Immature natural killer cell (primary cell): Measurements from ENCODE around the gene PAFAH2. TPM values are rescaled to one million over a fixed set of nuclear protein-coding genes. Genes with fewer than 3 reads are reported as not detected.

Experiments used
- DNase-seq, 3 donors: peaks; one replicate each; pipeline ENCODE4 v3.0.0; 2022; ENCODE audit warnings: mixed read lengths in 1 of 3
- H3K27ac Mint-ChIP-seq, 6 donors: one replicate each; pipeline ENCODE4 v1.8.0; 2020; ENCODE audit warnings: mixed read lengths in 6 of 6, mild to moderate bottlenecking in 5 of 6, inconsistent platforms in 4 of 6, moderate library complexity in 3 of 6
- H3K27me3 Mint-ChIP-seq, 3 donors: one replicate each; pipeline ENCODE4 v1.8.0; 2020 to 2021; ENCODE audit warnings: low read depth in 3 of 3, mild to moderate bottlenecking in 3 of 3, mixed read lengths in 3 of 3, moderate library complexity in 3 of 3, inconsistent platforms in 1 of 3
- H3K36me3 Mint-ChIP-seq, 3 donors: one replicate each; pipeline ENCODE4 v1.8.0; 2020; ENCODE audit warnings: mixed read lengths in 3 of 3, inconsistent platforms in 2 of 3, mild to moderate bottlenecking in 2 of 3
- H3K4me1 Mint-ChIP-seq, 2 donors: one replicate each; pipeline ENCODE4 v1.8.0; 2020; ENCODE audit warnings: inconsistent platforms in 2 of 2, mild to moderate bottlenecking in 2 of 2, mixed read lengths in 2 of 2, moderate library complexity in 1 of 2
- H3K4me3 Mint-ChIP-seq, 5 donors: one replicate each; pipeline ENCODE4 v1.8.0; 2020; ENCODE audit warnings: mild to moderate bottlenecking in 5 of 5, mixed read lengths in 5 of 5, inconsistent platforms in 3 of 5, moderate library complexity in 3 of 5
- H3K9me3 Mint-ChIP-seq, 6 donors: one replicate each; pipeline ENCODE4 v1.8.0; 2020; ENCODE audit warnings: mild to moderate bottlenecking in 6 of 6, mixed read lengths in 6 of 6, inconsistent platforms in 4 of 6, moderate library complexity in 3 of 6
- polyA plus RNA-seq, 3 donors: library from polyadenylated mRNA; unstranded; fragments of 300-500 nt; fragmentation: Illumina TruSeq; gene quantifications; one replicate each; pipeline ENCODE4 v1.2.3, GENCODE V29; 2021

The PAFAH2 gene
- polyA plus RNA-seq, 3 donors from 2014 or later = 35.6 to 65.0 (median 37.9) TPM

GRCh38 chr1:26014179-26014578, 16.3 kb upstream of the PAFAH2 start:
- Mint-ChIP-seq H3K36me3 (no peaks in the 10 kb centered on the region), H3K4me1 (no peaks in the 10 kb centered on the region)
- no peak for DNase-seq

GRCh38 chr1:26012864-26013263, 15.0 kb upstream of the PAFAH2 start:
- no peak for DNase-seq
- peaks cover 0 to 4% (median 2%) of the 10 kb centered on the region in 3 donors for H3K27me3 Mint-ChIP-seq

More at GRCh38 chr1:26014179-26014578, 16.3 kb upstream of the PAFAH2 start:
- Mint-ChIP-seq H3K27me3 (peaks cover 0 to 4% (median 2%) of the 10 kb centered on the region in 3 donors), H3K9me3 (no peaks in the 10 kb centered on the region), H3K27ac (no peak overlapping the region), H3K4me3 (no peak overlapping the region)

GRCh38 chr1:26010825-26011224, 13.0 kb upstream of the PAFAH2 start:
- no peak overlapping the region for H3K4me3 Mint-ChIP-seq
- no peaks in the 10 kb centered on the region for H3K4me1 Mint-ChIP-seq
- no peak for DNase-seq
- H3K27me3 Mint-ChIP-seq = peaks cover 0 to 2% (median 2%) of the 10 kb centered on the region in 3 donors
- H3K27ac Mint-ChIP-seq = no peak overlapping the region
- H3K36me3 Mint-ChIP-seq = no peaks in the 10 kb centered on the region
- H3K9me3 Mint-ChIP-seq = no peaks in the 10 kb centered on the region

More at GRCh38 chr1:26012864-26013263, 15.0 kb upstream of the PAFAH2 start:
- Mint-ChIP-seq H3K36me3 (no peaks in the 10 kb centered on the region), H3K9me3 (no peaks in the 10 kb centered on the region), H3K4me1 (no peaks in the 10 kb centered on the region), H3K27ac (no peak overlapping the region), H3K4me3 (no peak overlapping the region)

GRCh38 chr1:26009796-26010447, 12.1 kb upstream of the PAFAH2 start:
- Mint-ChIP-seq H3K4me3 (no peak overlapping the region), H3K9me3 (no peaks in the 10 kb centered on the region), H3K4me1 (no peaks in the 10 kb centered on the region), H3K36me3 (no peaks in the 10 kb centered on the region), H3K27ac (no peak overlapping the region), H3K27me3 (peaks cover 1 to 2% (median 2%) of the 10 kb centered on the region in 3 donors)
- no peak for DNase-seq

DNA sequence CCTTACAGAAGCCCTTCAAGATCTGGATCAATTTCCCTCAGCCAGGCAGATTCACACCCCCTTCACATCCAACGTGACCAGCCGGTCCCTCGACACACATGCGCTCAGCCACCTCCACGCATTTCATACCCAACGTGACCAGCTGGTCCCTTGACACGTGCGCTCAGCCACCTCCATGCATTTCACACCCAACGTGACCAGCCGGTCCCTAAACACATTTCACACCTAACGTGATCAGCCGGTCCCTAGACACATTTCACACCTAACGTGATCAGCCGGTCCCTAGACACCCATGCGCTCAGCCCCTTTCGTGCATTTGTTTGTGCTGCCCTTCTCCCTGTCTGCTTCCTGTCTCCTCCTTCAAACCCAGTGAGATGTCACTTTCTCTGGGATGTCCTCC, 8.8 kb upstream of the PAFAH2 start:
- H3K4me1 Mint-ChIP-seq = no peaks in the 10 kb centered on the region
- no peaks in the 10 kb centered on the region for H3K36me3 Mint-ChIP-seq

DNA sequence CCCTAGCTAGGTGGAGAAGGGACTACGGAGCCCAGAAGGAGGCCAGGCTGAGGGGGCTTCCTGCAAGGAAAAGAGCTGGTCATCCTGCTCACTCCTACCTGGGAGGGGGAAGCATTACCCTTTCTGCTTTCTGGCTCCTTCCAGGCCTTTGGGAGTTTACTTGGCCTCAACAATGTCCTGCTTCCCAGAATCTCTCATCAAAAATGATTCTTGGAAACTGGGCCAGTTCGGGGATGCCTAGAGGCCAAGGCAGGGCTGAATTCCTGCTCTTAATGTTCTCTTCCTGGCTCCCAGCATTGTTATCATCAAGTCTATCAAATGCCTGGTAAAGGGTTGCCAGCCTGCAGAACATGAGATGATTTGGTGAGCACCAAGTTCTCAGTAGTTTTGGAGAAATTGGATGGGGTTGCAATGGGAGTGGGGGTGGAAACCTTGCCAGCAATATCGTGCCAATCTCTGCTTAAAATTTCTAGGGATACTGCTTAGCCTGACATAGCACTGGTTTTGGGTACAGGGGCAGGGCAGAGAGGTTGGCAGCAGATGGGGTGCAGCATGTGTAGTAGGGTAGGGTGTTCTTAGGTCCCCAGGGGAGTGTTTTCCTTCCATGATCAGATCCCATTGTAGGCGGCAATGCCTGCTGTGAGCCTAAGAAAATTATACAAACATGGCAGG, 7.7 kb upstream of the PAFAH2 start:
- no peak overlapping the region for H3K27ac Mint-ChIP-seq

More for the DNA sequence above, 8.8 kb upstream of the PAFAH2 start:
- H3K9me3 Mint-ChIP-seq = no peaks in the 10 kb centered on the region
- no peak overlapping the region for H3K27ac Mint-ChIP-seq
- no peak for DNase-seq
- H3K4me3 Mint-ChIP-seq = no peak overlapping the region
- peaks cover 2% of the 10 kb centered on the region in 3 donors for H3K27me3 Mint-ChIP-seq

DNA sequence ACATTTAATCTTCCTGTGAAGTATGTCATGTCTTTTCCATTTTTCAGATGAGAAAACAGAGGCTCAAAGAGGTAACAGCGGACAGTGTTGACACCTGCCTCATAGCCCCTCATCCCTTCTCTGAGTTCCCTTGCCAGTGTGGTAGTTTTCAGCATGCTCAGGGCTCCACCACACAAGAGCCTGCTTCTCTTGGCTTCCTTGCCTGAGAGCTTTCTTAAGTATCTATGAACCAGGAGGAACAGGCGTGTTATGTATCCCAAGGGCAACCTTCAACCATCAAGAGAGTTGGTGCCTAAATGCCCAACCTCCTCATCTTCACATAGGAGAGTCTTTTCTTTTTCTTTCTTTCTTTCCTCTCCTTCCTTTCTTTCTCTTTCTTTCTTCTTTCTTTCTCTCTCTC, 5.9 kb upstream of the PAFAH2 start:
- Mint-ChIP-seq H3K27ac (no peak overlapping the region), H3K4me1 (no peaks in the 10 kb centered on the region), H3K9me3 (no peaks in the 10 kb centered on the region), H3K36me3 (no peaks in the 10 kb centered on the region), H3K4me3 (no peak overlapping the region), H3K27me3 (peaks cover 0 to 3% (median 2%) of the 10 kb centered on the region in 3 donors)
- no peak for DNase-seq

More for the DNA sequence above, 7.7 kb upstream of the PAFAH2 start:
- no peak for DNase-seq
- H3K4me1 Mint-ChIP-seq = no peaks in the 10 kb centered on the region
- no peaks in the 10 kb centered on the region for H3K36me3 Mint-ChIP-seq
- no peak overlapping the region for H3K4me3 Mint-ChIP-seq
- H3K9me3 Mint-ChIP-seq = no peaks in the 10 kb centered on the region
- peaks cover 2% of the 10 kb centered on the region in 3 donors for H3K27me3 Mint-ChIP-seq

DNA sequence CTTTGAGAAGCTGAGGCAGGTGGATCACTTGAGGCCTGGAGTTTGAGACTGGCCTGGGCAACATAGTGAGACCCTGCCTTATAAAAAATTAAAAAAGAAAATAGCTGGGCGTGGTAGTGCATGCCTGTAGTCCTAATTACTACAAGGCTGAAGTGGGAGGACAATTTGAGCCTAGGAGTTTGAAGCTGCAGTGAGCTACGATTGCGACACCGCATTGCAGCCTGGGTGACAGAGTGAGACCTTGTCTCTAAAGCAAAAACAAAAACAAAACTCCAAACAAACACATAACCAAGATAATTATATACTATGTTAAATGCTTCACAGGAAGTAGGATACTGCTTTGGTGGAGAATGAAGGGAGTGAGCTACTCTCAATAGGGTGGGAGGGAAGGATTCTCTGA, 5.4 kb upstream of the PAFAH2 start:
- Mint-ChIP-seq H3K36me3 (no peaks in the 10 kb centered on the region), H3K27me3 (peaks cover 2 to 5% (median 3%) of the 10 kb centered on the region in 3 donors), H3K4me1 (peaks cover 4 to 5% of the 10 kb centered on the region in 2 donors)

GRCh38 chr1:25999041-25999800, 1.4 kb upstream of the PAFAH2 start:
- Mint-ChIP-seq H3K27ac (peak overlapping the region in 1 of 6 donors; percentile 98), H3K9me3 (no peaks in the 10 kb centered on the region), H3K36me3 (peaks cover 0 to 3% (median 0%) of the 10 kb centered on the region in 3 donors), H3K27me3 (peaks cover 6 to 9% (median 8%) of the 10 kb centered on the region in 3 donors), H3K4me1 (peaks cover 32 to 42% of the 10 kb centered on the region in 2 donors), H3K4me3 (no peak overlapping the region)
- no peak for DNase-seq

More for the DNA sequence above, 5.4 kb upstream of the PAFAH2 start:
- no peak for DNase-seq
- H3K27ac Mint-ChIP-seq = no peak overlapping the region
- H3K4me3 Mint-ChIP-seq = no peak overlapping the region
- H3K9me3 Mint-ChIP-seq = no peaks in the 10 kb centered on the region

GRCh38 chr1:25996966-25997827, 666 bp downstream of the PAFAH2 start:
- H3K27ac Mint-ChIP-seq = peak overlapping the region; percentile 97 to 100 (median 98)
- no peaks in the 10 kb centered on the region for H3K9me3 Mint-ChIP-seq
- peaks cover 0 to 7% (median 1%) of the 10 kb centered on the region in 3 donors for H3K36me3 Mint-ChIP-seq
- H3K4me3 Mint-ChIP-seq = peak overlapping the region; percentile 90 to 96 (median 95)
- peak; percentile 16 to 32 (median 21) for DNase-seq
- H3K27me3 Mint-ChIP-seq = peaks cover 9 to 15% (median 13%) of the 10 kb centered on the region in 3 donors
- peaks cover 52 to 62% of the 10 kb centered on the region in 2 donors for H3K4me1 Mint-ChIP-seq

DNA sequence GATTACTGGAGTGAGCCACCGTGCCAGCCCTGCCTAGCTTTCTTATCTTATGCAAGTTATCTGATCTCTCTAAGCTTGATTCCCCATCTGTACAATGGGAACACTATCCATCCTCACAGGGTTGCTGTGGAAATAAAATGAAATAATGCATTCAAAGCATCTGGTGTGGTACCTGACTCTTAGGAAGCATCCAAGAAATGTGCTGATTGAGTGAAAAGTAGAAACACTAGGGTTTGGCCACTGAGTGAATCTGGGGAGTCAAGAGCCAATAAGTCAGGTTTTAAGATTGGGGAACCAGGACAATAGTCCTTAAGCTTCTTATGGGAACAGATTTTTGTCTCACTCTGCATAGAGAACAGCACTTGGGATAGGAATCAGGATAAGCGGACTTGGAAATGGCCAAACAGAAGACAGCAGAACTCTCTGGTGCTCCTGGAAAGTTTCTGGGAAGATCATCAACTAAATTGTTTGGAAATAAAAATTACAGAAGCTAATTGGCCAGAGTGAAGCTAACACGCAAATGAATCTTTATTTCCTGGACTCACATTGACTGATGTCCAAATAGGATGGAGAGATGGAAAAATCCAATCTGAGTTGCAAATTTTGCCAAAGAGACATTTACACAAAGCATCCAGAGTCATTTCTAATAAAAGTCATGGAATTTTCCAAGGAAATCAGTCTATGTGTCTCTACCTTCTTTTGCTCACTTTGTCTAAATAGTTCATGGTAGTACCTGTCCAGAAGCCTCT, 3.3 kb downstream of the PAFAH2 start:
- Mint-ChIP-seq H3K9me3 (no peaks in the 10 kb centered on the region), H3K4me3 (peak overlapping the region in 3 of 5 donors; percentile 14 to 28 (median 22)), H3K27me3 (peaks cover 9 to 22% (median 12%) of the 10 kb centered on the region in 3 donors), H3K36me3 (peaks cover 3 to 7% (median 3%) of the 10 kb centered on the region in 3 donors), H3K4me1 (peaks cover 71 to 85% of the 10 kb centered on the region in 2 donors), H3K27ac (peak overlapping the region; percentile 21 to 99 (median 89))
- no peak for DNase-seq

- H3K27ac Mint-ChIP-seq = peak overlapping the region; percentile 97 to 100 (median 98)
- no peaks in the 10 kb centered on the region for H3K9me3 Mint-ChIP-seq
- peak overlapping the region; percentile 58 to 97 (median 75) for H3K4me3 Mint-ChIP-seq
- peaks cover 3 to 11% (median 7%) of the 10 kb centered on the region in 3 donors for H3K36me3 Mint-ChIP-seq
- peaks cover 80 to 93% of the 10 kb centered on the region in 2 donors for H3K4me1 Mint-ChIP-seq
- no peak for DNase-seq
- peaks cover 9 to 21% (median 10%) of the 10 kb centered on the region in 3 donors for H3K27me3 Mint-ChIP-seq
Measured at GRCh38 chr1:25993197-25993951, 4.5 kb downstream of the PAFAH2 start.
